Stimulated activated CD4-positive, alpha-beta T cell treated with anti-CD3 and anti-CD28 coated beads, Interleukin-12 subunit alpha, Interleukin-12 subunit beta, amount 100 ng/mL, for 24 hours (primary cell): ENCODE results near the gene EDN2.

Experiments
- DNase-seq, 2 experiments: peaks; one replicate each; pipeline ENCODE4 v3.0.0-alpha.2; 2020; ENCODE audit warnings: low read depth in 2 of 2

EDN2 gene

DNA sequence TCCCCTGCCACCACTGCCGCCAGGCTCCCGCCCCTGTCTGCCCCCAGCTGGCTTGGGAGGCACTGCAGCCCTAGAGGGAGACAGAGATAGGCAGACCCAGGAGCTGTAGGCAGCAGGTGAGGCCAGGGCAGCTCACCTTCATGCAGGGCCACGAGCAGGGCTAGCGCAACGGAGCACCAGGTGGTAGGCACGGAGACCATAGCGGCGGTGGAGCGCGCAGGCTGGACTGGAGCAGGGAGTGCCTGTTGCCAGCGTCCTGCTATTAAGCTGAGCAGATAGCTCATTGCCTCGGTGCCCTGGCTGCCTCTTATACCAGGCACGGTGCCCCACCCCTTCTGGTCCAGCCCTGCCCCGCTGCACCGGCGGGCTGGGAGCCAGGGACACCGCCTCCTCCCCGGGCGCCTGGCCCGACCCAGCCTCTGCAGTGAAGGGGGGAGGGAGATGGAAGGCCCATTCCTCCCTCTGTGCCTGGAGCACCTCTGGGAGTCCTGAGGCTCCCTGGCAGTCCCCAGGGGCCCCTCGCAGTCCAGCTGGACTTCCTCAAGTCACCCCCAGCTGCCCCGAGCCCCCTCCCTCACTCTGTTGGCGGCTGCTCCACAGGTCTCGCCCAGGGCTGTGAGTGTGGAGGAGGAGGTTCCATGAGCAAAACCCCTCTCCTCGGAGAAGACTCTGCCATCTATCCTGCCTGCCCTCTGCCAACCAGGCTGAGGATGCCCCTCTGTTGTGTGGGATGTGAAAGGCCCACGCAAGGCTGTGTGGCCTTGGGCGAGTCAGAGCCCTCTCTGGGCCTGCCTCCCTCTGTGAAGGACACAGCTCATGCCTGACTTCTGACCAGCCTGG lies at the start of gene EDN2:
TSS of gene EDN2 (minus strand) at position 282 of the 840 bp plus-strand sequence. CDS start at position 200, 82 bp downstream.
- DNase-seq = no peak

DNA sequence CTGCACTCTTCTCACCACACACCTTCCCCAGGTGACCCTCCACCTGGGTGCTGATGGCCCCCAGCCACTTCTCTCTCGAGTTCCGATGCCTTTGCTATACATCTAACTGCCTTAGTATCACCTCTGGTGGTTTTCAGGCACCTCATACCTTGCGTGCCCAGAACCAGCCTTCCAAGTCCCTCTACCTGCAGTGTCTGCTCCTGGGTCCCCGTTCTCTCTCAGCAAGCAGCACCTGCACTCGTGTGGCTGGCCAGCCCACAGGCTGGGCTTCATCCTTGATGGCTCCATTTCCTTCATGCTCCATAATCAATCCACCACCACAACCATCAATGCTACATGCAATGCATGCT lies 49.2 kb upstream of the EDN2 start:
- DNase-seq = no peak

DNA sequence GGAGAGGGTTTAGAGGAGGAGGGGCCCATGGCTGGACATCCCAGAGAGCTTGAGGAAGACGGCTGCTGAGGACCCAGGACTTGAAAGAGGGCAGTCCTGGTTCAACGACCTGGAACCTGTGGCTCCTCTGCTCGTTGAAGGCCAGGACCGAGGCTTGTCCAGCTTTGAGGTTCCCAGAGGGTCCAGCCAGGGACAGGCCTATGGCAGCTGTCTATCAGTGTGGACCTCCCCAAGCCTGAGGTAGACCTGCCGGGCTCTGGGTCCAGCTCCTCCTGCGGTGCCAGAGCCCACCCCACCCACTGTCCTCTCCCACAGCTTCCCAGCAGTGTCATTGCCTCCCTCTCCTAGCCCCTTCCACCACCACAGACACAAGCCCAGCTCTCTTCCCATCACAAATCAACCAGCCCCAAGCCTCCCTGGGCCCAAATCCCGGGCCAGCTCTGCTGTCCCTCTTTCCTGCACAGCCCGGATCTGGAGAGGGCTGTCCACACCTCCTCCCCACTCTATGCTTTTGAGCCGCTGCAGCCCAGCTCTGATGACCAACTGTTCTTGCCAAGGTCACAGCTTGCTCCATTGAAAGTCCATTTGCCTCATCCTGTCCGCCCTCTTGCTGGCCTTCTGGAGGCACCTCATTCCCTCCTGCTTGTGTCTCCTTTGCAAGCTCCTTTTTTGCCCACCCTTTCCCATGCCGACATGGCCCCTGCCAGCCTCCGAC lies 48.7 kb upstream of the EDN2 start:
- no peak for DNase-seq

DNA sequence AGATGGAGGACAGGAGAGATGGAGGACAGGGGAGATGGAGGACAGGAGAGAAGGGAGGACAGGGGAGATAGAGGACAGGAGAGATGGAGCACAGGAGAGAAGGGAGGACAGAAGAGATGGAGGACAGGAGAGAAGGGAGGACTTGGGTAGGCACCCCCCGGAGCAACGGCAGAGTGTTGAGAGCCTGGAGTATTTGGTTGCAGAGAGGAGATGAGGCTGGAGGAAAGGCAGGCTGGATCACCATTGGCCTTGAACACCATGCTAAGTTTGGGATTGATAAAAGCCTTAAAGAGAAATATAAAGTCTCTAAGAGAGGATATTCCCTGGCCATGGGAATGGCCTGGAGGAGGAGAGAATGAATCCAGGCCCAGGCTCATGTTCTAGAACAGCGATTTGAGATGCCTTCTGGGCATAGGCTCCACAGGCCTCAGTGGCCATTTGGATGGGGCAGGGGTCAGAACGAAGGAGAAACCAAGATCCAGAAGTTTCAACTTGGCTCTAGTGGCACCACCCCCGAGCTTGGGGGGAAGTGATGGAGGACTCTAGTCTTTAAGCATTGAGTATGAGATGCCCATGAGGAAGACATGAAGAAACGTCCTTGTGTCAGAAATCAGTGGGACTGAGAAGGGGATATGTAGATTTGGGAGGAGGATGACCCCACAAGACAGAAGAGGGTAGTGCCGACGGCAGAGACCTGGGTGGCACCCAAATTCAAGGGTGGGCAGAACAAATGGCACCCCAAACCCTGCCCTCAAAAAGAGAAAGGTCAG lies 47.9 kb upstream of the EDN2 start:
- no peak for DNase-seq

DNA sequence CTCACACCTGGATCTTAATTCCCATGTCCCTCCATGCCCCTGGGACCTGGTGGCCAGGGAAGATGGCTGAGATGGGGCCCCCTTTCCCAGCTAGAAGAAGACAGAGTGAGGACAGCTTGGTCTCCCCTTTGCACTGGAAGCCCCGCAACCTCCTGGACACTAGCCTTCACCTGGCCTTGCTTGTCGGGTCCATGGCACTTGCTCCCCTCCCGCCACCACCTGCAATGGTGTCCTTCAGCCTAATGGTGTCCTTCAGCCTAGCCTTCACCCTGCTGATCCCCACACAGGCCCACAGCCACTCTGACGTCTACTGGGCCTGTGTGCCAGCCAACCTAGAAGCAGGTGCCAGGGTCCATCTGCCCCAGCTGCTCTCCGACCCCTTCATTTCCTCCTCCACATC lies 45.9 kb upstream of the EDN2 start:
- no peak for DNase-seq

DNA sequence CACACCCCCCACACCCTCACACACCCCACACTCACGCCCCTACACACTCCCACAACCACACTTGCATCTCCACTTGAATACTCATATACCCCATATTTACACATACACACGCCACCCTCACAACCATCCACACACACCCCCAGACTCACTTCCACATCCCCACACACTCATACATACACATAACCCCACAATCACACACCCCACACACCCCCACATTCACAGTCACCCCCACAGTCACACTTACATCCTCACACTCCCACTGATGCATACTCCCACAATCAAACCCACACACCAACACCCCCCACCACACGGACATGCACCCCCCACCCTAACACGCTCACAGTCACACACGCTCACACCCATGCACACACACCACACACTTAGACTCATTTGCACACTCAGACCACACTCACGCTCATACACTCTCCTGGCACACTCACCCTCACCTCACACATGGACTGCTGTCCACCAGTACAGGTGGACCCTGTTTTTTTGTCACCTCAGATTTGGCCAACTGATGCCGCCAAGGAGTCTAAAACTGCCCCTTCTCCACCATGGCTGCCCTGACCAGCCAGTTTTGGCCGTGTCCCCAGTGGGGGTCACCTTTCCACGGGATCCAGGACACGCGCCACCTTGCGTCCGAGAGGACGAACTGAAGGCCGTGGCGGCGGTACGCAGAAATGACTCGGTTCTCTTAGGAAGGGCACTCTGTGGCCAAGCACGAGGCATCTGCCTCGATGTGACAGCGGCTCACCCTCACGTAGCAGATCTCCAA lies 45.3 kb upstream of the EDN2 start:
- DNase-seq = no peak

DNA sequence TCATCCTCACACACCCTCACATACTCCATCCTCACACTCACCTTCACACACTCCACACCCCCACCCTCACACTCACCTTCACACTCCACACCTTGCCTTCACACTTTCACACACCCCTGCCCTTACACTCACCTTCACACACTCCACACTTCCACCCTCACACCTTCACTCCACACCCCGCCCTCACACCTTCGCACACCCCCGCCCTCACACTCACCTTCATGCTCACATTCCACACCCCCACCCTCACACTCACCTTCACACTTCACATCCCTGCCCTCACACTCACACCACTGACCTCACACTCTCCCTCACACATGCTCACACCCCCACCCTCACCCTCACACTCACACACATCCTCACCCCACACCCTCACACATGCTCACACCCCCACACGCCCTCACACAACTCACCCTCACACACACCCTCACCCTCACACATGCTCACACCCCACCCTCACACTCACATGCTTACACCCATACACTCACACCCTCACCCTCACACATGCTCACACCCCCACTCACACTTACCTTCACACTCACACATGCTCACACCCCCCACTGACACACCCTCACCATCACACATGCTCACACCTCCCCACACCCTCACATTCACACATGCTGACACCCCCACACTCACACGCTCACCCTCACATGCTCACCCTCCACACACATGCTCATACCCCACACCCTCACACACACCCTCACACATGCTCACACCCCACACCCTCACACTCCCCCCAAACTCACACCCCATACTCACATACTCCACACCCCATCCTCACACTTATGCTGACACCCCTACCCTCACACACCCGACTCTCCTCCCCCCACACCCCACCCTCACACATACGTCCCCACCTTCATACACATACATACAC lies 44.5 kb upstream of the EDN2 start:
- DNase-seq = no peak

DNA sequence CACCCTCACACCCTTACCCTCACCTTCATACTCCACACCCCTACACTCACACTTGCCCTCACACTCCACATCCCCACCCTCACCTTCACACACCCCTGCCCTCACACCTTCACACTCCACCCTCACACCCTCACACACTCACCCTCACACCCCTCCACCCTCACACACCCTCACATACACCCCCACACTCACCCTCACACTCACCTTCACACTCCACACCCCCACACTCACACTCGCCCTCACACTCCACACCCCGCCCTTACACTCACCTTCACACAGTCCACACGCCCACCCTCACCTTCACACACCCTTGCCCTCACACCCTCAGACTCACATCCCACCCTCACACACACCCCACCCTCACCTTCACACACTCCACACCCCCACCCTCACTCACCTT lies 43.6 kb upstream of the EDN2 start:
- no peak for DNase-seq

DNA sequence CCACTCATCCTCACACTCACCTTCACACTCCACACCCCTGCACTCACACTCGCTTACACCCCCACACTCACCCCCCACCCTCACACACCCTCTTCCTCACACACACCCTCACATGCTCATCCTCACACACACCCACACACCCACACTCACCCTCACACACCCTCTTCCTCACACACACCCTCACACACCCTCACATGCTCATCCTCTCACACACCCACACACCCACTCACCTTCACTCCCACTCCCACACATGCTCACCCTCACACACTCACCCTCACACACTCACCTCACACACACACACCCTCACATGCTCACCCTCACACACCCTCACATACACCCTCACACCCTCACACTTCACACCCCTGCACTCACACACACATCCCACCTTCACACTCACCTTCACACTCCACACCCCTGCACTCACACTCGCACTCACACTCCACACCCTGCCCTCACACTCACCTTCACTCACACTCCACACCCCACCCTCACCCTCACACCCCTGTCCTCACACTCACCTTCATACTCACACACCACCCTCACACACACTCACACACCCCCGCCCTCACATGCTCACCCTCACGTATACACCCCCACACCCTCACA lies 42.6 kb upstream of the EDN2 start:
- DNase-seq = no peak

DNA sequence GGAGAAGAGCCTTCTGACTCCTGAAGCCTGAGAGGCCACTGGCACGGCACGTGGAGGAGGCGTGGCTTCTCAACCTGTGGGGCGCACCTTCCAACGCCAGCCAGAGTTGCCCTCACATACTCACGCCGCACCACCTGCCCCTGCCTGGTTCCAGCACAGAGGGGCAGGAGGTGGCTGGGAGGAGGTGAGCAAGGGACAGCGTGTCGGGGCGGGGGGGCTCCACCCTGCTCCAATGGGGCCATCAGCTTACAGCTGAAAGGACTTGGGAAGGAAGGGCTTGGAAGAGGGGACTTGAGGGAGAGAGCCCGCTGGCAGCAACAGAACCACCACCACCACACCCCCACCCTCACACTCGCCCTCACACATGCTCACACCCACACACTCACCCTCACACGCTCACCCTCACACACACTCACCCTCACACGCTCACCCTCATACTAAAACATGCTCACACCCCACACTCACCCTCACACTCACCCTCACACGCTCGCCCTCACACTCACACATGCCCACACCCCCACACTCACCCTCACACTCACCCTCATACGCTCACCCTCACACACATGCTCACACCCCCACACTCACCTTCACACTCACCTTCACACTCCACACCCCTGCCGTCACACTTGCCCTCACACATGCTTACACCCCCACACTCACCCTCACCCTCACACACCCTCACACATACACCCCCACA lies 41.6 kb upstream of the EDN2 start:
- DNase-seq = no peak

DNA sequence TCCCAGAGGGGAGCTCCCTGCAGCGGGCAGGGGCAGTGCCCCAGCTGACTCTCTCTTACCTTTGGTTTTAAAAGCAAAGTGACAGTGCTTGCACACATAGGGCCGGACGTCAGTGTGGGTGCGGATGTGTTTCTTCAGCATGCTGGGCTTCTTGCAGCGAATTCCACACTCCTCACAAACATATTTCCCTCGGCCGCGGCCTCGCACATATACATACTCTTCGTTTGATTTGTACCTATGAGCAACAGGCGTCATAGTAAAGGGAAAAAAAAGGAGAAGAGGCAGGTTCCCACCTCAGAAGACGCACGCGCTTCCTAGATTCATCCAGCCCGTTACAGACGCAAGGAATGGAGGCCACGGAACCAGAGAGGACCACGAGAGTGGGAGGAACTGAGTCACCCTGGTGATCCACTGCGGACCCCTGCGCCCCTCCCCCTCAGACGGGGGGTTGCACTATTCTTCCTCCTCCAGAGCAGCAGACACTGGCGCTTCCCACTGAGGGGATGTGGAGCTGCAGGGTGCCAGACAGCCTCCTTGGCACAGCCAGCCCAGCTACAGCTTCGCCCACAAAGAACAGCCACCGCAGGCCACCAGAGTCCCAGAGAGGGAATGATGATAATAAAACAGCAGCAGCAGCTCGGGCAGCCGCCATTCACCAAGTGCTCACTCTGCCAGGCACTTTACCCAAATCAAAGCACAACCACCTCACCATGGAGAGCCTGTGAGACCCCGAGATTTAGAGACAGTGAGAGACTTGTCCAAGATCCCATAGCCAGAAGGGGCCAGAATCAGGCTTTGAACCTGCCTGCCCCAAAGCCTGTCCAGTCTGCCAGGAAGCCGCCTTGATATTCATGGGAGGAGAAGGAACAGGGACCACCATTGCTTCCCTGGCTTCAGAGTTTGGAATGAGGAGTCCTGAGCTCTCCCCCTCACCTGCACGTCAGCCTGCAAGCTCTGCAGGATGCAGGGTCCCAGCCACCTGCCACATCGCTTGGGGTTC lies 40.5 kb upstream of the EDN2 start:
- no peak for DNase-seq

DNA sequence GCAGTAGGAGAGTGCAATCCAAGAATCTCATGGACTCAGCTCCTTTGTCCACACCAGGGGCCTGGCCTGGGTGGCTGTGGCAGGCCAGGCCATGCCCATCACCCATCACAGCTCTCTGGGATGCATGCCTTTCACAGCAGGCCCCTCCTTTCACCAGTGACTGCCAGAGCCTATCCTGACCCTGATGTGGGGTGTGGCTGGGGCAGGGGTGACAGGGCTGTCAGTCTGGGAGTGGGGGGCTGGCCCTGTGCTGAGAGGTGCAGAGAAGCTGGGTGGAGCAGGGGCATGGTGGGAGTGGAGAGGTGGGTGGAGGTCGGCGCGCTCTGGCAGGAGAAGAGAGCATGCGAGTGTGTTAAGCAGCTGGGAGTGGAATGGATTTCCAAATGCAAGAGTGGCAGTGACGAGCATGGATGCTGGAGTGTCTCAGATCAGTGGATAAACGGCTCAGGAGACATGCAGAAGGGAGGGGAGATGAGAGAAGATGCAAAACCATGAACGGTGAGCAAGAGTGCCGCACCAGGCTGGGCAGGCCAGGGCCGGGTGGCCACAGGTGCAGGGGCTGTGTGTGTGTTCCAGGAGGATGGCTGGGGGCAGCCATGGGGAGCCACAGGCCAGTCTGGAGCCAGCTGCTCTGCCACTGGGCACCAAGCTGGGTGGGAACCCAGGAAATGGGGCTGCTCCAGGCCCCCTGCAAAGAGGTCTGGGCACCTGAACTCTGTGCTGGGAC lies 39.6 kb upstream of the EDN2 start:
- no peak for DNase-seq

DNA sequence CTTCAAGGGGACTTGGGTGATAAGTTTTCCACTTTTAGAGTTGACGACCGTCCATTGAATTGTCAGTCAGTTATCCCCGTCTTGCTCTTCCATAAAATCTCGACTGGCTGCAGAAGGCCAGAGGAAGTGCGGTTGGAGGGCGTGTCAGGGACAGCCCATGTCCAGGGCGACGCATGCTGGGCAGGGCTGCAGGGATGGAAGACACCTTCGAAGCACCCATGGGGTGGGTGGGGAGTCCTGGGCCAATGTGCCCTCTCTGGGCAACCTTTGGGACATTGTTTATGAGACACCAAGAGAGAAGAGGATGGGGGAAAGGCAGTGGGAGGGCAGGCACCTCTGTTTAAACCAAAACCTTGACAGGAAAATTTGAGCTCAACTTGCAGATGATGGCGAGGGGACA lies 38.6 kb upstream of the EDN2 start:
- DNase-seq = no peak

DNA sequence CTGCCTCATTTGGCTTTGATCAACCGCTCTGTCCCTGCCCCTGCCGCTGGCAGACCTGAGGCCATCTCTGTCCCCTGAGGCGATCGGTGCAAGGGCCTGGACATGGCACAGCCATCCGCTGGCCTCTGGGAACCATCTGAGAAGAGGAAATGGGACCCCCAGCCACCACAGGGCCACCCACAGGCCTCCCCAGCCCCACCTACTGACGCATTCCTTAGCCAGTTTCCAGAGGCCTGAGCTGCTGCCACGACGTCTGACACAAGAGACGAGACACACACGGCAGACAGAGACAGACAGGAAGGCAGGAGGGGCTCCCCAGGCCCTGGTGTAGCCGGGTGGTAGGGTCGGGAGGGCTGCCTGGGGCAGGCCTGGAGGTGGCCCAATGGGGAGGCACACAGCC lies 37.3 kb upstream of the EDN2 start:
- no peak for DNase-seq

DNA sequence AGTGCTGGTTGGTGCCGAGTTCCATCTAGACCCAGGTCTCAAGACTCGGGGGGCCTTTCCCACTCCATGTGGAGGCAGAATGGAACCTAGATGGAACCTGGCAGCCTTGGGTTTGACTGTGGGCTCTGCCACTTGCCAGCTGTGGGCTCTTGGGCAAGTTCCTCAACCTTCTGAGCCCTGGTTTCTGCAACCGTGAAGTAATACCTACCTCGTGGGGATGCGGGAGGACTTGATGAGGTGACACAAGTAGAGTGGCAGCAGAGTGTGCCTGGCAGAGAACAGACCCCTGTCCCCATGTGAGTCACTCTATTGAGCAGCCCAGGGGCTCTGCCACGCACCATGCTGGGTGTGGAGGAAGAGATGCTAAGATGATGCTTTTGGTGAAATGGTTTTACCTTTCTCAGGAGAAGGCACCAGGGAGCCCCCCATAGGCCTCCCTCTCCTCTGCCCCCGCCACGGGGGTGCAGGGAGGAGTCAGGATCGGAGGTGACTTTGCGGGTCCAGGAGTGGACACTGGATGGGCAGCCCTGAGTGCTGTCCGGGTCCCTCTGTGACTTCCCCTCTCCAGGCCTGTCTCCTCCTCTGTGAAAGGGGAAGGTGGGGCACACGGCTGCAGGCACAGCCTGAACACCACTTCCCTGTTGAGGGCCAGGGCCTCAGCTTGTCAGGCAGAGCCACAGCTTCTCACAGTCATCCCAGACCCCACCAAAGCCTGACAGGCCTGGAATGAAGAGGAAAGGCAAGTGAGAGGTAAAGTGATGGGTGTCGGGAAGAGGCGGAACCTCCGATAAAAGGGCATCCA lies 36.7 kb upstream of the EDN2 start:
- DNase-seq = no peak

DNA sequence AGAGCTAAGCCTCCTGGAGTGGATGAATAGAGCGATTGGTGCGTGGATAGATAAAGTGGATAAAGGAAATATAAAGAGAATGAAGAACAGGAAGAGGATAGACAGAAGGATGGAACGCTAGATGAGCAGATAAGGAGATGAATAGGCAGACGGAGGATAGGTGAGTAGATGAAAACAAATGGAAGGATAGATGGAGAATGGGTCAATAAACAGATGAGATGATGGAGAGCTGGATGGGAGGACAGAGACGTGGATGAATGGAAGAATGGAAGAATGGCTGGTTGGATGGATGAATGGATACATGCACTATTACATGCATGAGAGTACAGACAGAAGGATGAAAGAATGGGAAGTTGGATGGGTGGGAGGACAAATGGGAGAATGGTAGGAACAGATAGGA lies 35.2 kb upstream of the EDN2 start:
- DNase-seq = no peak

DNA sequence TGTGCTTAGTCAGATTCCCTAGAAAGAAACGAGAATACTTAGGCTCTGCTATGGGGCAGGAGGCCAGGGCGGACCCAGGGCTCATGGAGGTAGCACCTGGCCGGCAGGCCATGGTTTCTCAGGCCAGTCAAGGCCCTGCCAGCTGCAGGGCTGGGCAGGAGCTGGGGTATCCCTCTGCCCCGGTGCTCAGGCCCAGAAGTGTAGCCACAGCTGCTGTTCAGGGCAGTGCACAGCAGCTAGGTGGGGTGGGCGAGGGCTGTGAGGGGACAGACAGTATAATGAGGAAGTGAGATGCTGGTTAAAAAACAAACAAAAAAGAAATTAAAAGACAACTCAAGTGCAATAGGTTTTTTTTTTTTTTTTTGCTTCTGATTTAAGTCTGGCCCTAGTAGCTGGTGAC lies 34.0 kb upstream of the EDN2 start:
- DNase-seq = no peak
